Hepatocyte (in vitro differentiated cells): Measurements from ENCODE around the gene FIBCD1. TPM values are rescaled to one million over a fixed set of nuclear protein-coding genes. Genes with fewer than 3 reads are reported as not detected.

Experiments
- DNase-seq: peaks from one replicate; pipeline ENCODE4 v3.0.0-alpha.2; 2016; ENCODE audit warnings: low spot score
- H2AFZ ChIP-seq: fragments of 200-600 bp; sonication (generic); 2 replicates; pipeline ENCODE4 v1.6.0; 2016; ENCODE audit warnings: antibody characterized with exemption, mild to moderate bottlenecking
- H3K27ac ChIP-seq: fragments of 200-600 bp; sonication (generic); 2 replicates; pipeline ENCODE4 v1.5.1; 2016; ENCODE audit warnings: mild to moderate bottlenecking
- H3K27me3 ChIP-seq: fragments of 200-600 bp; sonication (generic); 2 replicates; pipeline ENCODE4 v1.6.1; 2016
- H3K36me3 ChIP-seq: fragments of 200-600 bp; sonication (generic); replicated peaks from 2 replicates; pipeline ENCODE4 v1.5.1; 2016; ENCODE audit warnings: low read depth; ENCODE audit not compliant: insufficient read depth
- H3K4me1 ChIP-seq: fragments of 200-600 bp; sonication (generic); 2 replicates; pipeline ENCODE4 v1.5.1; 2016; ENCODE audit warnings: mild to moderate bottlenecking, moderate library complexity; ENCODE audit not compliant: insufficient read depth
- H3K4me2 ChIP-seq: fragments of 200-600 bp; sonication (generic); 2 replicates; pipeline ENCODE4 v1.6.0; 2016
- H3K4me3 ChIP-seq: fragments of 200-600 bp; sonication (generic); 2 replicates; pipeline ENCODE4 v1.5.1; 2016; ENCODE audit warnings: mild to moderate bottlenecking
- H3K79me2 ChIP-seq: fragments of 200-600 bp; sonication (generic); 2 replicates; pipeline ENCODE4 v1.6.0; 2017; ENCODE audit warnings: mild to moderate bottlenecking
- H3K9me2 ChIP-seq: fragments of 200-600 bp; sonication (generic); replicated peaks from 2 replicates; pipeline ENCODE4 v1.6.0; 2017; ENCODE audit warnings: mild to moderate bottlenecking; ENCODE audit not compliant: insufficient read depth
- H3K9me3 ChIP-seq: fragments of 200-600 bp; sonication (generic); 2 replicates; pipeline ENCODE4 v1.5.1; 2016; ENCODE audit warnings: low read depth, mild to moderate bottlenecking
- H4K20me1 ChIP-seq: fragments of 200-600 bp; sonication (generic); 2 replicates; pipeline ENCODE4 v1.6.0; 2016; ENCODE audit warnings: mild to moderate bottlenecking; ENCODE audit not compliant: insufficient read depth, poor library complexity, severe bottlenecking
- CTCF ChIP-seq: fragments of 200-600 bp; sonication (generic); IDR thresholded peaks from 2 replicates; pipeline ENCODE4 v1.5.1; 2016; ENCODE audit warnings: antibody characterized with exemption, mild to moderate bottlenecking; ENCODE audit not compliant: poor library complexity
- EZH2 ChIP-seq: fragments of 200-600 bp; sonication (generic); IDR thresholded peaks from 2 replicates; pipeline ENCODE4 v1.6.1; 2016; ENCODE audit warnings: antibody characterized with exemption, mild to moderate bottlenecking, borderline replicate concordance
- EZH2phosphoT487 ChIP-seq: fragments of 200-600 bp; sonication (generic); IDR thresholded peaks from one replicate; pipeline ENCODE4 v1.6.1; 2018; ENCODE audit warnings: antibody characterized with exemption, mild to moderate bottlenecking, low read depth, moderate library complexity; ENCODE audit not compliant: unreplicated experiment, severe bottlenecking
- WGBS: methylation state at CpG from one replicate; pipeline ENCODE4 v1.1.6; 2016; ENCODE audit warnings: low lambda C conversion rate; ENCODE audit errors: missing lambda C conversion rate; 5-methylcytosine and 5-hydroxymethylcytosine counted together
- polyA plus RNA-seq: library from polyadenylated mRNA; unstranded; fragments of >200 nt; fragmentation: Nextera tagmentation; extraction: Ambion mirVana; gene quantifications from 2 replicates; pipeline ENCODE4 v1.2.1, GENCODE V29; 2016
- total RNA-seq: library from RNA; depleted of rRNA; stranded (reverse); fragments of >200 nt; gene quantifications from 2 replicates; pipeline ENCODE4 v1.2.3, GENCODE V29; 2014

FIBCD1 gene
- total and polyA plus RNA-seq, 2 experiments from 2014 or later: 0.33 TPM; not detected in 1

GRCh38 chr9:130982636-130983358, 43.8 kb upstream of the FIBCD1 start:
- no peaks in the 10 kb centered on the region for H3K4me1 ChIP-seq
- H3K4me3 ChIP-seq: no peak overlapping the region
- no peaks in the 10 kb centered on the region for H3K27me3 ChIP-seq
- no peak overlapping the region for H3K27ac ChIP-seq
- no peak for DNase-seq
- no peak overlapping the region for H3K4me2 ChIP-seq
- no peaks in the 10 kb centered on the region for H3K9me2 ChIP-seq
- TF ChIP-seq CTCF: no peak
- H4K20me1 ChIP-seq: no peaks in the 10 kb centered on the region
- H2AFZ ChIP-seq: no peak overlapping the region
- H3K79me2 ChIP-seq: no peaks in the 10 kb centered on the region
- no peaks in the 10 kb centered on the region for H3K9me3 ChIP-seq
- 81% methylated on average over 25 of the region's 25 CpGs for WGBS
- peaks cover 2% of the 10 kb centered on the region for H3K36me3 ChIP-seq

GRCh38 chr9:130981756-130982137, 42.7 kb upstream of the FIBCD1 start:
- Histone ChIP-seq H3K27me3 (no peaks in the 10 kb centered on the region), H3K79me2 (no peaks in the 10 kb centered on the region), H4K20me1 (no peaks in the 10 kb centered on the region), H3K9me3 (no peaks in the 10 kb centered on the region), H3K4me1 (no peaks in the 10 kb centered on the region), H3K4me2 (no peak overlapping the region), H3K36me3 (peaks cover 2% of the 10 kb centered on the region), H3K27ac (no peak overlapping the region), H3K9me2 (no peaks in the 10 kb centered on the region), H2AFZ (no peak overlapping the region), H3K4me3 (no peak overlapping the region)
- no peak for TF ChIP-seq CTCF
- TF ChIP-seq EZH2phosphoT487: no peak
- no peak for TF ChIP-seq EZH2
- WGBS: 66% methylated on average over 14 of the region's 14 CpGs
- DNase-seq: no peak

GRCh38 chr9:130981002-130981755, 42.1 kb upstream of the FIBCD1 start:
- no peak overlapping the region for H3K27ac ChIP-seq
- TF ChIP-seq EZH2 (no peak), CTCF (no peak), EZH2phosphoT487 (no peak)
- no peaks in the 10 kb centered on the region for H3K27me3 ChIP-seq
- peaks cover 2% of the 10 kb centered on the region for H3K36me3 ChIP-seq
- H3K9me3 ChIP-seq: no peaks in the 10 kb centered on the region
- no peak overlapping the region for H3K4me3 ChIP-seq
- H4K20me1 ChIP-seq: no peaks in the 10 kb centered on the region
- no peak overlapping the region for H3K4me2 ChIP-seq
- 91% methylated on average over 10 of the region's 10 CpGs for WGBS
- H3K4me1 ChIP-seq: no peaks in the 10 kb centered on the region
- no peak overlapping the region for H2AFZ ChIP-seq
- DNase-seq: no peak
- H3K79me2 ChIP-seq: no peaks in the 10 kb centered on the region
- H3K9me2 ChIP-seq: no peaks in the 10 kb centered on the region
